Gastrocnemius medialis (tissue), 4 donors: ENCODE results near the gene CNTLN. TPM values are rescaled to one million over a fixed set of nuclear protein-coding genes. Genes with fewer than 3 reads are reported as not detected.
"Not testable (repeated sequence)": the region's sequence is repeated elsewhere in the genome, so short reads cannot be mapped to it uniquely, and the experiment has no call there.

Experiments used
- ATAC-seq, 2 donors: fragments of 150-250 bp; one replicate each; pipeline ENCODE4 v1.9.1; 2016
- DNase-seq, 2 donors: peaks; one replicate each; pipeline ENCODE4 v3.0.0-alpha.2; 2019
- H3K27ac ChIP-seq, 4 donors: fragments of 200-600 bp; sonication (generic); 1 replicate in 1 of 4; 2 replicates in 3 of 4; pipeline ENCODE4 v1.5.1; 2016 to 2018; ENCODE audit warnings: mild to moderate bottlenecking in 2 of 4, moderate library complexity in 1 of 4
- H3K27me3 ChIP-seq, 3 donors: fragments of 200-600 bp; sonication (generic) in 2 of 3; 1 replicate in 1 of 3; 2 replicates in 2 of 3; pipeline versions ENCODE4 v1.5.1 to v1.6.0; 2016 to 2019; ENCODE audit warnings: mild to moderate bottlenecking in 1 of 3, moderate library complexity in 1 of 3
- H3K36me3 ChIP-seq, 2 donors: fragments of 200-600 bp; sonication (generic) in 1 of 2; one replicate each; pipeline ENCODE4 v1.5.1; 2017 to 2018
- H3K4me1 ChIP-seq, 2 donors: fragments of 200-600 bp; sonication (generic) in 1 of 2; one replicate each; pipeline ENCODE4 v1.5.1; 2016 to 2017; ENCODE audit warnings: mild to moderate bottlenecking in 2 of 2
- H3K4me3 ChIP-seq, 4 donors: fragments of 200-600 bp; sonication (generic) in 3 of 4; 1 replicate in 1 of 4; 2 replicates in 3 of 4; pipeline ENCODE4 v1.5.1; 2016 to 2019; ENCODE audit warnings: mild to moderate bottlenecking in 2 of 4
- H3K9me3 ChIP-seq, 3 donors: fragments of 200-600 bp; sonication (generic) in 2 of 3; 1 replicate in 1 of 3; 2 replicates in 2 of 3; pipeline ENCODE4 v1.5.1; 2016 to 2019
- CTCF ChIP-seq, 5 experiments: fragments of 450-650 bp in 3 of 5; fragments of 200-600 bp in 2 of 5; sonication (generic) in 2 of 5; IDR thresholded peaks in 4 of 5; conservative IDR thresholded peaks in 1 of 5; 1 replicate in 4 of 5; 2 replicates in 1 of 5; pipeline ENCODE4 v1.5.1; 2016 to 2019; ENCODE audit warnings: antibody characterized with exemption in 5 of 5, mild to moderate bottlenecking in 3 of 5, moderate library complexity in 3 of 5
- POLR2A ChIP-seq, 2 donors: fragments of 450-650 bp; IDR thresholded peaks; one replicate each; pipeline ENCODE4 v1.6.1; 2017; ENCODE audit warnings: antibody characterized with exemption in 2 of 2, mild to moderate bottlenecking in 2 of 2, moderate library complexity in 2 of 2
- in situ Hi-C, 4 donors: fragments of 200-750 bp; cut with MboI; loops; one replicate each; pipeline versions ENCODE4 v1.15.0 to v1.8.0; 2017; ENCODE audit warnings: low sequenced_read_pairs in 4 of 4
- intact Hi-C: fragments of 100-400 bp; cut with DNase I; formaldehyde crosslinking; loops from one replicate; pipeline ENCODE4 v1.15.1; 2023; ENCODE audit warnings: low total_unique reads
- total RNA-seq, 4 donors: library from RNA; depleted of rRNA; stranded (reverse); fragments of >200 nt; gene quantifications; one replicate each; pipeline versions ENCODE4 v1.1.0 to v1.2.3, GENCODE V29; 2016

CNTLN gene
- total RNA-seq, 4 donors from 2014 or later, result 1.3 to 6.6 (median 2.4) TPM

DNA sequence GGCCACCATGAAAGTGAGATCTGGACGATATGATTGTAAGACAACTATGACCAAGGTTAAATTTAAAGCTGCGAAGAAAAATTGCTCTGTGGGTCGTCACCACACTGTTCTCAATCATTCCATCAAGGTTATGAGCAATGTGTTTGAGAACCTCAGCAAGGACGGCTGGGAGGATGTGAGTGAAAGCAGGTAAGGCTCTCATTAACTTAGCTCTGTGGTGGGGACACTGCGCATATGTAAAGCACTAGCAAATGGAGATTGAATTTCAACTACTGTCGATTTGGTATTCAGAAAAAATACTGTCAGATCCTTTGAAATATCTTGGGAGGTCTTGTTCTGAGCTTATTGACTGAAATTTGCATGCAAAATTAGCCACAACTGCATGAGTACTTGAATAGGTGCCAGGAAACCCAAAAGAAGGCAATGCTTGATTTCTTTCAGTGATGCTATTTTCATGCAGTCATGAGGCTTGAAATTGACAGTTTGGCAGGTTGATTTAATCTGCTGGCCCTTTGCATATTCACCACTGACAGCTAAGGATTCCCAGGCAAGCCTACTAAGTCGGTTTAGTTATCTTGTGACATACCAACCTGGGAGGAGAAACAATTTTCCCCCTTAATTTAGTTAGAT is 260.2 kb downstream of the CNTLN start:
- intact Hi-C loops, result no loop called here
- Histone ChIP-seq H3K4me1 (no peaks in the 10 kb centered on the region), H3K36me3 (no peaks in the 10 kb centered on the region), H3K27me3 (no peaks in the 10 kb centered on the region), H3K9me3 (no peaks in the 10 kb centered on the region), H3K27ac (no peak overlapping the region), H3K4me3 (no peak overlapping the region)
- DNase-seq, result no peak
- TF ChIP-seq POLR2A (IDR thresholded peaks at IDR 0.05), result no peak
- no peak for TF ChIP-seq CTCF (IDR thresholded peaks at IDR 0.05 in 4 of 5, conservative IDR thresholded peaks at IDR 0.05 in 1 of 5)
- ATAC-seq, result no peak
- in situ Hi-C loops, result no loop called here

GRCh38 chr9:17397166-17397728 is 262.4 kb downstream of the CNTLN start:
- H3K27ac ChIP-seq, in situ Hi-C loops, H3K9me3 ChIP-seq, H3K36me3 ChIP-seq, DNase-seq, H3K4me3 ChIP-seq, H3K4me1 ChIP-seq, H3K27me3 ChIP-seq, intact Hi-C loops, ATAC-seq: not testable (repeated sequence)

GRCh38 chr9:17398350-17398749 is 263.5 kb downstream of the CNTLN start:
- Histone ChIP-seq H3K4me3 (no peak overlapping the region), H3K36me3 (no peaks in the 10 kb centered on the region), H3K4me1 (no peaks in the 10 kb centered on the region), H3K9me3 (no peaks in the 10 kb centered on the region), H3K27ac (no peak overlapping the region), H3K27me3 (no peaks in the 10 kb centered on the region)
- intact Hi-C loops, result no loop called here
- no peak for ATAC-seq
- in situ Hi-C loops, result no loop called here
- DNase-seq, result no peak
- TF ChIP-seq CTCF (IDR thresholded peaks at IDR 0.05 in 4 of 5, conservative IDR thresholded peaks at IDR 0.05 in 1 of 5) (no peak), POLR2A (IDR thresholded peaks at IDR 0.05) (no peak)

DNA sequence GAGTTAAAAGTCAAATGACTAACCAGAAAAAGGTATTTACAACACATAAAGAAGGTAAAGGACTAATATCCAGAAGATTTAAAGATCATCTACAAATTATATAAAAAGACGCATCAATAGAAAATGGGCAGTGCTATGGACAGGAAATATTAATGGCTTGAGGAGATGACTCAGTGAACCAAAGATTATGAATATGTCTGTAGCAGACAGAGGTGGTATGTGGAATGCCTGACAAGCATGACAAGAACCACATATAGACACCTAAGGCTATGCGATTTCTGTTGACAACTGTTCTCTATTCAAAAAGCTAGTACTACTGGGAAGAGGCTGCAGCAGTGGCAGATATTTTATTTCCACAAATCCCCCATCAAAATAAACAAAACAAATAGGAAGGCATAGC is 267.0 kb downstream of the CNTLN start:
- no peaks in the 10 kb centered on the region for H3K36me3 ChIP-seq
- H3K27ac ChIP-seq, result no peak overlapping the region
- H3K27me3 ChIP-seq, result no peaks in the 10 kb centered on the region
- ATAC-seq, result no peak
- H3K9me3 ChIP-seq, result no peaks in the 10 kb centered on the region
- TF ChIP-seq POLR2A (IDR thresholded peaks at IDR 0.05), result no peak
- no peak for TF ChIP-seq CTCF (IDR thresholded peaks at IDR 0.05 in 4 of 5, conservative IDR thresholded peaks at IDR 0.05 in 1 of 5)
- no peak for DNase-seq
- no peak overlapping the region for H3K4me3 ChIP-seq
- intact Hi-C loops (no loop called here), in situ Hi-C loops (no loop called here)
- H3K4me1 ChIP-seq, result no peaks in the 10 kb centered on the region

- H3K27ac ChIP-seq, result no peak overlapping the region
- DNase-seq (no peak), ATAC-seq (no peak)
- no peak overlapping the region for H3K4me3 ChIP-seq
- H3K36me3 ChIP-seq, result no peaks in the 10 kb centered on the region
- H3K4me1 ChIP-seq, result no peaks in the 10 kb centered on the region
- H3K9me3 ChIP-seq, result no peaks in the 10 kb centered on the region
- no peak for TF ChIP-seq POLR2A (IDR thresholded peaks at IDR 0.05)
- no peak for TF ChIP-seq CTCF (IDR thresholded peaks at IDR 0.05 in 4 of 5, conservative IDR thresholded peaks at IDR 0.05 in 1 of 5)
- intact Hi-C loops (no loop called here), in situ Hi-C loops (no loop called here)
- H3K27me3 ChIP-seq, result no peaks in the 10 kb centered on the region
These were observed 267.5 kb downstream of the CNTLN start for GRCh38 chr9:17402309-17402708.
